Stimulated activated CD8-positive, alpha-beta memory T cell treated with anti-CD3 and anti-CD28 coated beads, Interleukin-12 subunit alpha, Interleukin-12 subunit beta, amount 100 ng/mL, for 4 hours (primary cell): ENCODE results near the gene BAZ2B.
"Not testable (repeated sequence)": the region's sequence is repeated elsewhere in the genome, so short reads cannot be mapped to it uniquely, and the experiment has no call there.

Experiments
- DNase-seq: peaks from one replicate; pipeline ENCODE4 v3.0.0-alpha.2; 2020; ENCODE audit warnings: low read depth

Gene BAZ2B

GRCh38 chr2:159410276-159410675, 206.1 kb downstream of the BAZ2B start:
- no peak for DNase-seq

GRCh38 chr2:159409116-159409800, 207.1 kb downstream of the BAZ2B start:
- DNase-seq: no peak

GRCh38 chr2:159402790-159403189, 213.6 kb downstream of the BAZ2B start:
- DNase-seq: no peak

GRCh38 chr2:159402160-159402559, 214.2 kb downstream of the BAZ2B start:
- DNase-seq: not testable (repeated sequence)

GRCh38 chr2:159399716-159400415, 216.5 kb downstream of the BAZ2B start:
- DNase-seq: no peak

- no peak for DNase-seq
These were observed 219.5 kb downstream of the BAZ2B start for GRCh38 chr2:159396799-159397198.

- no peak for DNase-seq
These were observed 233.8 kb downstream of the BAZ2B start for GRCh38 chr2:159382447-159383028.

- DNase-seq: no peak
These were observed 234.8 kb downstream of the BAZ2B start for GRCh38 chr2:159381574-159381973.

GRCh38 chr2:159380685-159381239, 235.6 kb downstream of the BAZ2B start:
- DNase-seq: no peak

- DNase-seq: no peak
These were observed 237.2 kb downstream of the BAZ2B start for GRCh38 chr2:159379181-159379580.

- no peak for DNase-seq
These were observed 241.1 kb downstream of the BAZ2B start for GRCh38 chr2:159375241-159375640.

- DNase-seq: no peak
These were observed 244.8 kb downstream of the BAZ2B start for GRCh38 chr2:159371506-159371905.

- DNase-seq: no peak
These were observed 249.8 kb downstream of the BAZ2B start for GRCh38 chr2:159366538-159366937.

GRCh38 chr2:159362816-159363251, 253.5 kb downstream of the BAZ2B start:
- DNase-seq: no peak

GRCh38 chr2:159362094-159362493, 254.3 kb downstream of the BAZ2B start:
- no peak for DNase-seq

GRCh38 chr2:159361603-159362002, 254.7 kb downstream of the BAZ2B start:
- DNase-seq: not testable (repeated sequence)

- no peak for DNase-seq
These were observed 260.2 kb downstream of the BAZ2B start for GRCh38 chr2:159356053-159356554.

- DNase-seq: no peak
These were observed 264.4 kb downstream of the BAZ2B start for GRCh38 chr2:159351977-159352376.

GRCh38 chr2:159349674-159350299, 266.6 kb downstream of the BAZ2B start:
- DNase-seq: no peak

GRCh38 chr2:159326569-159327255, 289.6 kb downstream of the BAZ2B start:
- DNase-seq: no peak

GRCh38 chr2:159322419-159322818, 293.9 kb downstream of the BAZ2B start:
- DNase-seq: no peak
